SK-N-SH (cell line): ENCODE data around the gene RPL19. TPM values are rescaled to one million over a fixed set of nuclear protein-coding genes. Genes with fewer than 3 reads are reported as not detected.

ENCODE experiments used
- CTCF ChIA-PET: fragments of 300-600, 350-600 bp; formaldehyde crosslinking; extraction: SDS; loops from one replicate; lab custom pipeline; 2021; lab: Yijun Ruan, JAX
- POLR2A ChIA-PET: fragments of 350-600 bp; sonication (Branson Sonifier 250); formaldehyde crosslinking; extraction: SDS; loops from one replicate; lab custom pipeline; 2020; ENCODE audit warnings: antibody characterized with exemption, inconsistent platforms; lab: Yijun Ruan, JAX
- DNase-seq: peaks from one replicate; pipeline ENCODE4 v3.0.0; 2012
- H2AFZ ChIP-seq: fragments of 200-600 bp; sonication (generic); 2 replicates; pipeline ENCODE4 v1.8.1; 2016; ENCODE audit warnings: antibody characterized with exemption, mild to moderate bottlenecking, low read depth
- H3F3A ChIP-seq: fragments of 200-600 bp; sonication (generic); replicated peaks from 2 replicates; pipeline ENCODE3; 2016; ENCODE audit warnings: antibody characterized with exemption, mild to moderate bottlenecking; ENCODE audit not compliant: insufficient read depth
- H3K27ac ChIP-seq, 2 experiments: fragments of 200-500 bp in 1 of 2; fragments of 200-600 bp in 1 of 2; sonication (Bioruptor generic) in 1 of 2; sonication (generic), shearing (Covaris generic) in 1 of 2; 2 replicates each; pipeline versions ENCODE4 v1.5.1 to v1.6.1; 2014 to 2016; ENCODE audit warnings: low read depth in 2 of 2, inconsistent platforms in 1 of 2, low read length in 1 of 2, mild to moderate bottlenecking in 1 of 2, mixed read lengths in 1 of 2
- H3K27me3 ChIP-seq: fragments of 200-600 bp; sonication (generic), shearing (Covaris generic); 2 replicates; pipeline ENCODE4 v1.6.1; 2016; ENCODE audit warnings: mixed run types; ENCODE audit not compliant: insufficient read depth
- H3K36me3 ChIP-seq, 2 experiments: fragments of 200-500 bp in 1 of 2; fragments of 200-600 bp in 1 of 2; sonication (Bioruptor generic) in 1 of 2; sonication (generic) in 1 of 2; replicated peaks in 1 of 2; 2 replicates each; pipeline versions ENCODE3 to v1.5.1; 2014 to 2016; ENCODE audit warnings: low read length in 1 of 2, mild to moderate bottlenecking in 1 of 2; ENCODE audit not compliant: insufficient read depth in 2 of 2, control insufficient read depth in 1 of 2
- H3K4me1 ChIP-seq, 2 experiments: fragments of 200-500 bp in 1 of 2; fragments of 200-600 bp in 1 of 2; sonication (Bioruptor generic) in 1 of 2; sonication (generic), shearing (Covaris generic) in 1 of 2; 2 replicates each; pipeline versions ENCODE4 v1.5.1 to v1.6.1; 2014 to 2016; ENCODE audit warnings: low read depth in 1 of 2, low read length in 1 of 2, mixed run types in 1 of 2; ENCODE audit not compliant: insufficient read depth in 2 of 2, control insufficient read depth in 1 of 2
- H3K4me2 ChIP-seq: fragments of 200-600 bp; sonication (generic), shearing (Covaris generic); 2 replicates; pipeline ENCODE4 v1.6.1; 2017; ENCODE audit warnings: mixed run types
- H3K4me3 ChIP-seq, 2 experiments: fragments of 200-500 bp in 1 of 2; fragments of 200-600 bp in 1 of 2; sonication (Bioruptor generic) in 1 of 2; sonication (generic), shearing (Covaris generic) in 1 of 2; 2 replicates each; pipeline versions ENCODE4 v1.5.1 to v1.8.1; 2014 to 2016; ENCODE audit warnings: low read depth in 2 of 2, inconsistent platforms in 1 of 2, low read length in 1 of 2, mild to moderate bottlenecking in 1 of 2, mixed read lengths in 1 of 2, moderate library complexity in 1 of 2
- H3K79me2 ChIP-seq: fragments of 200-600 bp; sonication (generic); 2 replicates; pipeline ENCODE4 v1.8.1; 2017; ENCODE audit warnings: mild to moderate bottlenecking; ENCODE audit not compliant: insufficient read depth
- H3K9ac ChIP-seq: fragments of 200-600 bp; sonication (generic); 2 replicates; pipeline ENCODE4 v1.6.1; 2017; ENCODE audit warnings: mixed run types
- H3K9me2 ChIP-seq: fragments of 200-600 bp; sonication (generic); 2 replicates; pipeline ENCODE4 v1.6.1; 2017; ENCODE audit warnings: mixed run types
- H3K9me3 ChIP-seq: fragments of 200-600 bp; sonication (generic); 2 replicates; pipeline ENCODE4 v1.6.1; 2017; ENCODE audit warnings: mixed run types, mild to moderate bottlenecking, moderate library complexity
- H4K20me1 ChIP-seq: fragments of 200-600 bp; sonication (generic); 2 replicates; pipeline ENCODE4 v1.6.1; 2017; ENCODE audit warnings: mild to moderate bottlenecking, mixed run types; ENCODE audit not compliant: insufficient read depth
- CHD2 ChIP-seq: fragments of 150-350 bp; IDR thresholded peaks from 2 replicates; pipeline ENCODE4 v1.6.1; 2018; ENCODE audit warnings: low read length; ENCODE audit not compliant: partially characterized antibody
- EZH2phosphoT487 ChIP-seq: fragments of 200-600 bp; sonication (generic); IDR thresholded peaks from 2 replicates; pipeline ENCODE4 v1.6.1; 2017; ENCODE audit warnings: low read depth, mixed run types, mild to moderate bottlenecking, antibody characterized with exemption, moderate library complexity, borderline replicate concordance
- JUND ChIP-seq: IDR thresholded peaks from 2 replicates; pipeline ENCODE4 v1.4.0; 2012
- MEF2A ChIP-seq: IDR thresholded peaks from 2 replicates; pipeline ENCODE4 v1.4.0; 2012; ENCODE audit warnings: low read depth, borderline replicate concordance
- MXI1 ChIP-seq: IDR thresholded peaks from 2 replicates; pipeline ENCODE4 v1.6.1; 2012; ENCODE audit warnings: mild to moderate bottlenecking, low read depth, low read length, improper control_type of control experiment
- POLR2AphosphoS5 ChIP-seq: IDR thresholded peaks from 2 replicates; pipeline ENCODE4 v1.6.1; 2012; ENCODE audit warnings: low read depth, low read length
- RAD21 ChIP-seq: IDR thresholded peaks from 2 replicates; pipeline ENCODE4 v1.6.1; 2012; ENCODE audit warnings: mild to moderate bottlenecking, low read length
- RFX5 ChIP-seq: IDR thresholded peaks from 2 replicates; pipeline ENCODE4 v1.6.1; 2012; ENCODE audit warnings: mild to moderate bottlenecking, improper control_type of control experiment, low read length
- RXRA ChIP-seq: IDR thresholded peaks from 2 replicates; pipeline ENCODE4 v1.4.0; 2012; ENCODE audit warnings: low read depth, mild to moderate bottlenecking, borderline replicate concordance
- TAF1 ChIP-seq: IDR thresholded peaks from 2 replicates; pipeline ENCODE4 v1.6.1; 2012; ENCODE audit warnings: low read depth, mild to moderate bottlenecking, low read length, moderate library complexity, borderline replicate concordance
- TCF12 ChIP-seq: IDR thresholded peaks from 2 replicates; pipeline ENCODE4 v1.4.0; 2012
- TEAD4 ChIP-seq: IDR thresholded peaks from 2 replicates; pipeline ENCODE4 v1.4.0; 2012; ENCODE audit warnings: mild to moderate bottlenecking, borderline replicate concordance; ENCODE audit not compliant: insufficient read depth
- WGBS: methylation state at CpG from one replicate; pipeline ENCODE4 v1.1.6; 2017; ENCODE audit warnings: low lambda C conversion rate; 5-methylcytosine and 5-hydroxymethylcytosine counted together
- polyA plus RNA-seq, 3 experiments: library from polyadenylated mRNA; depleted of rRNA; stranded (reverse); fragments of >200 nt; gene quantifications; 2 replicates each; pipeline ENCODE4 v1.2.3, GENCODE V29; 2012
- TF ChIP-seq, protein P1 (sequence below): IDR thresholded peaks from 2 replicates; pipeline ENCODE4 v1.4.0; 2012; ENCODE audit warnings: low read depth
- TF ChIP-seq, protein P2 (sequence below): fragments of 200-600 bp; sonication (generic); IDR thresholded peaks from 2 replicates; pipeline ENCODE4 v1.6.1; 2017; ENCODE audit warnings: antibody characterized with exemption, mild to moderate bottlenecking, moderate library complexity
- TF ChIP-seq, protein P3 (sequence below): fragments of 150-350 bp; IDR thresholded peaks from 2 replicates; pipeline ENCODE4 v1.6.1; 2016; ENCODE audit warnings: mild to moderate bottlenecking, low read depth, low read length
- TF ChIP-seq, protein P4 (sequence below): IDR thresholded peaks from 2 replicates; pipeline ENCODE4 v1.6.1; 2012; ENCODE audit warnings: mild to moderate bottlenecking, low read depth, low read length, moderate library complexity

The RPL19 gene
- polyA plus RNA-seq, 1 of the 3 experiments (the other 2 are of a cell fraction) = 3,473 TPM

DNA sequence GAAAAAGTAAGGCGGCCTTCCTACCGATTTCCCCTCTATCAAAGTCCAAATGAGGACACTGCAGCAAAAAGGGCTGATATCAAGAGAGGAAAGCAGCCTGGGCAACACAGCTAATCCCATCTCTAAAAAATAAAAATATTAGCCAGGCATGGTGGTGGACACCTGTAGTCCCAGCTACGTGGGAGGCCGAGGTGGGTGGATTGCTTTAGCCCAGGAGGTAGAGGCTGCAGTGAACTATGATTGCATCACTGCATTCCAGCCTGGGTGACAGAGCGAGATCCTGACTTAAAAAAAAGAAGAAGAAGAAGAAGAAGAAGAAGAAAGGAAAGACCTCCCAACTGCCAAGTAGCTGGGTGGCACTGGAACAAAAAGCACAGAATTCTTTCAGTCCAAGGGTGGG lies 17.0 kb upstream of the RPL19 start:
- Histone ChIP-seq H2AFZ (no peak overlapping the region), H3K9ac (no peak overlapping the region), H4K20me1 (no peaks in the 10 kb centered on the region), H3K36me3 (peaks cover 35 to 36% of the 10 kb centered on the region in 2 experiments), H3K79me2 (no peaks in the 10 kb centered on the region), H3K4me3 (no peak overlapping the region), H3K4me1 (no peaks in the 10 kb centered on the region), H3F3A (peaks cover 3% of the 10 kb centered on the region), H3K9me3 (no peaks in the 10 kb centered on the region), H3K9me2 (no peaks in the 10 kb centered on the region), H3K4me2 (no peak overlapping the region), H3K27ac (no peak overlapping the region), H3K27me3 (no peaks in the 10 kb centered on the region)
- WGBS = 92% methylated on average over 5 of the region's 5 CpGs
- TF ChIP-seq CHD2 (no peak), TAF1 (no peak), MEF2A (no peak), TCF12 (no peak), EZH2phosphoT487 (no peak), TEAD4 (no peak), RAD21 (no peak), RFX5 (no peak), POLR2AphosphoS5 (no peak), JUND (no peak), MXI1 (no peak), RXRA (no peak)
- TF ChIP-seq, protein P1, sequence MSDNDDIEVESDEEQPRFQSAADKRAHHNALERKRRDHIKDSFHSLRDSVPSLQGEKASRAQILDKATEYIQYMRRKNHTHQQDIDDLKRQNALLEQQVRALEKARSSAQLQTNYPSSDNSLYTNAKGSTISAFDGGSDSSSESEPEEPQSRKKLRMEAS = no peak
- TF ChIP-seq, protein P2, sequence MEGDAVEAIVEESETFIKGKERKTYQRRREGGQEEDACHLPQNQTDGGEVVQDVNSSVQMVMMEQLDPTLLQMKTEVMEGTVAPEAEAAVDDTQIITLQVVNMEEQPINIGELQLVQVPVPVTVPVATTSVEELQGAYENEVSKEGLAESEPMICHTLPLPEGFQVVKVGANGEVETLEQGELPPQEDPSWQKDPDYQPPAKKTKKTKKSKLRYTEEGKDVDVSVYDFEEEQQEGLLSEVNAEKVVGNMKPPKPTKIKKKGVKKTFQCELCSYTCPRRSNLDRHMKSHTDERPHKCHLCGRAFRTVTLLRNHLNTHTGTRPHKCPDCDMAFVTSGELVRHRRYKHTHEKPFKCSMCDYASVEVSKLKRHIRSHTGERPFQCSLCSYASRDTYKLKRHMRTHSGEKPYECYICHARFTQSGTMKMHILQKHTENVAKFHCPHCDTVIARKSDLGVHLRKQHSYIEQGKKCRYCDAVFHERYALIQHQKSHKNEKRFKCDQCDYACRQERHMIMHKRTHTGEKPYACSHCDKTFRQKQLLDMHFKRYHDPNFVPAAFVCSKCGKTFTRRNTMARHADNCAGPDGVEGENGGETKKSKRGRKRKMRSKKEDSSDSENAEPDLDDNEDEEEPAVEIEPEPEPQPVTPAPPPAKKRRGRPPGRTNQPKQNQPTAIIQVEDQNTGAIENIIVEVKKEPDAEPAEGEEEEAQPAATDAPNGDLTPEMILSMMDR = no peak
- TF ChIP-seq, protein P3, sequence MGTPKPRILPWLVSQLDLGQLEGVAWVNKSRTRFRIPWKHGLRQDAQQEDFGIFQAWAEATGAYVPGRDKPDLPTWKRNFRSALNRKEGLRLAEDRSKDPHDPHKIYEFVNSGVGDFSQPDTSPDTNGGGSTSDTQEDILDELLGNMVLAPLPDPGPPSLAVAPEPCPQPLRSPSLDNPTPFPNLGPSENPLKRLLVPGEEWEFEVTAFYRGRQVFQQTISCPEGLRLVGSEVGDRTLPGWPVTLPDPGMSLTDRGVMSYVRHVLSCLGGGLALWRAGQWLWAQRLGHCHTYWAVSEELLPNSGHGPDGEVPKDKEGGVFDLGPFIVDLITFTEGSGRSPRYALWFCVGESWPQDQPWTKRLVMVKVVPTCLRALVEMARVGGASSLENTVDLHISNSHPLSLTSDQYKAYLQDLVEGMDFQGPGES = no peak
- TF ChIP-seq, protein P4, sequence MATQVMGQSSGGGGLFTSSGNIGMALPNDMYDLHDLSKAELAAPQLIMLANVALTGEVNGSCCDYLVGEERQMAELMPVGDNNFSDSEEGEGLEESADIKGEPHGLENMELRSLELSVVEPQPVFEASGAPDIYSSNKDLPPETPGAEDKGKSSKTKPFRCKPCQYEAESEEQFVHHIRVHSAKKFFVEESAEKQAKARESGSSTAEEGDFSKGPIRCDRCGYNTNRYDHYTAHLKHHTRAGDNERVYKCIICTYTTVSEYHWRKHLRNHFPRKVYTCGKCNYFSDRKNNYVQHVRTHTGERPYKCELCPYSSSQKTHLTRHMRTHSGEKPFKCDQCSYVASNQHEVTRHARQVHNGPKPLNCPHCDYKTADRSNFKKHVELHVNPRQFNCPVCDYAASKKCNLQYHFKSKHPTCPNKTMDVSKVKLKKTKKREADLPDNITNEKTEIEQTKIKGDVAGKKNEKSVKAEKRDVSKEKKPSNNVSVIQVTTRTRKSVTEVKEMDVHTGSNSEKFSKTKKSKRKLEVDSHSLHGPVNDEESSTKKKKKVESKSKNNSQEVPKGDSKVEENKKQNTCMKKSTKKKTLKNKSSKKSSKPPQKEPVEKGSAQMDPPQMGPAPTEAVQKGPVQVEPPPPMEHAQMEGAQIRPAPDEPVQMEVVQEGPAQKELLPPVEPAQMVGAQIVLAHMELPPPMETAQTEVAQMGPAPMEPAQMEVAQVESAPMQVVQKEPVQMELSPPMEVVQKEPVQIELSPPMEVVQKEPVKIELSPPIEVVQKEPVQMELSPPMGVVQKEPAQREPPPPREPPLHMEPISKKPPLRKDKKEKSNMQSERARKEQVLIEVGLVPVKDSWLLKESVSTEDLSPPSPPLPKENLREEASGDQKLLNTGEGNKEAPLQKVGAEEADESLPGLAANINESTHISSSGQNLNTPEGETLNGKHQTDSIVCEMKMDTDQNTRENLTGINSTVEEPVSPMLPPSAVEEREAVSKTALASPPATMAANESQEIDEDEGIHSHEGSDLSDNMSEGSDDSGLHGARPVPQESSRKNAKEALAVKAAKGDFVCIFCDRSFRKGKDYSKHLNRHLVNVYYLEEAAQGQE = no peak
- ChIA-PET CTCF (interaction anchor here (0.7 to 2.9 kb wide), 6 partner anchors 8 to 200 kb away, joined by 3 to 21 read pairs (median 3); no protein-coding TSS in a partner anchor), POLR2A (no interaction called here)
- no peak for DNase-seq
